GM10266 (cell line): ENCODE measurements around the gene NTSR1.

ENCODE experiments used
- DNase-seq: peaks from one replicate; pipeline ENCODE4 v3.0.0; 2012; ENCODE audit errors: extremely low spot score
- CTCF ChIP-seq: IDR thresholded peaks from 2 replicates; pipeline ENCODE4 v1.5.1; 2012; ENCODE audit warnings: mild to moderate bottlenecking, low read depth; ENCODE audit not compliant: control insufficient read depth, insufficient read depth; ENCODE audit errors: missing control alignments

Gene NTSR1

GRCh38 chr20:62797671-62798532 is 89.3 kb downstream of the NTSR1 start:
- TF ChIP-seq CTCF = no peak
- DNase-seq = no peak

- DNase-seq = no peak
- no peak for TF ChIP-seq CTCF
These were observed 90.4 kb downstream of the NTSR1 start for GRCh38 chr20:62799036-62799435.

GRCh38 chr20:62799459-62799858 is 90.8 kb downstream of the NTSR1 start:
- DNase-seq = no peak
- no peak for TF ChIP-seq CTCF

- DNase-seq = no peak
- TF ChIP-seq CTCF = no peak
These were observed 91.2 kb downstream of the NTSR1 start for GRCh38 chr20:62799873-62800272.

GRCh38 chr20:62800314-62801259 is 92.0 kb downstream of the NTSR1 start:
- no peak for DNase-seq

GRCh38 chr20:62801284-62802010 is 92.8 kb downstream of the NTSR1 start:
- no peak for DNase-seq

More at GRCh38 chr20:62800314-62801259, 92.0 kb downstream of the NTSR1 start:
- TF ChIP-seq CTCF = no peak

More at GRCh38 chr20:62801284-62802010, 92.8 kb downstream of the NTSR1 start:
- TF ChIP-seq CTCF = no peak
